Caco-2 (cell line): ENCODE measurements around the gene KCNIP4. TPM values are rescaled to one million over a fixed set of nuclear protein-coding genes. Genes with fewer than 3 reads are reported as not detected.

Experiments used
- BruUV-seq: library from RNA; stranded (reverse); fragments of 400-500 nt; replicated peaks from 2 replicates; lab custom pipeline; 2021; lab: Mats Ljungman, UMichigan
- CTCF ChIA-PET: fragments of 300-600 bp; sonication (Branson Sonifier 250); formaldehyde crosslinking; loops from one replicate; lab custom pipeline; 2022; ENCODE audit warnings: antibody characterized with exemption; lab: Charles Lee
- POLR2A ChIA-PET: fragments of 300-600 bp; sonication (Branson Sonifier 250); formaldehyde crosslinking; loops from one replicate; lab custom pipeline; 2022; ENCODE audit warnings: antibody characterized with exemption; lab: Charles Lee
- DNase-seq, 2 experiments: peaks; one replicate each; pipeline versions ENCODE4 v3.0.0 to v3.0.0-alpha.2; 2020 to 2022
- H3K27me3 ChIP-seq: replicated peaks from 2 replicates; pipeline ENCODE4 v1.6.0; 2011; ENCODE audit warnings: low read length; ENCODE audit not compliant: control insufficient read depth, insufficient read depth
- H3K36me3 ChIP-seq: 2 replicates; pipeline ENCODE4 v1.5.1; 2011; ENCODE audit warnings: low read length; ENCODE audit not compliant: control insufficient read depth, insufficient read depth
- H3K4me1 ChIP-seq: fragments of 250-450 bp; sonication (Bioruptor Pico); 2 replicates; pipeline ENCODE4 v1.5.1; 2020; ENCODE audit warnings: mild to moderate bottlenecking
- H3K4me3 ChIP-seq: 2 replicates; pipeline ENCODE4 v1.5.1; 2011; ENCODE audit warnings: low read depth, mild to moderate bottlenecking, control low read depth, low read length
- H3K9me3 ChIP-seq: fragments of 250-450 bp; sonication (Bioruptor Pico); 2 replicates; pipeline ENCODE4 v1.5.1; 2020; ENCODE audit warnings: mild to moderate bottlenecking, moderate library complexity
- H3K27ac Mint-ChIP-seq: one replicate; pipeline ENCODE4 v1.8.0; 2022; ENCODE audit warnings: mixed read lengths; ENCODE audit not compliant: unreplicated experiment
- H3K27me3 Mint-ChIP-seq: one replicate; pipeline ENCODE4 v1.8.0; 2022; ENCODE audit warnings: mixed read lengths; ENCODE audit not compliant: insufficient read depth, unreplicated experiment
- H3K36me3 Mint-ChIP-seq: one replicate; pipeline ENCODE4 v1.8.0; 2022; ENCODE audit warnings: mild to moderate bottlenecking, mixed read lengths; ENCODE audit not compliant: insufficient read depth, unreplicated experiment
- H3K4me1 Mint-ChIP-seq: one replicate; pipeline ENCODE4 v1.8.0; 2022; ENCODE audit warnings: low read depth, mixed read lengths; ENCODE audit not compliant: unreplicated experiment
- H3K4me3 Mint-ChIP-seq: one replicate; pipeline ENCODE4 v1.8.0; 2022; ENCODE audit warnings: mild to moderate bottlenecking, moderate library complexity, mixed read lengths; ENCODE audit not compliant: unreplicated experiment
- H3K9me3 Mint-ChIP-seq: one replicate; pipeline ENCODE4 v1.8.0; 2022; ENCODE audit warnings: mixed read lengths; ENCODE audit not compliant: unreplicated experiment
- intact Hi-C: fragments of 100-400 bp; cut with micrococcal nuclease; formaldehyde crosslinking; loops from one replicate; pipeline ENCODE4 v1.10.0; 2022; ENCODE audit not compliant: unreplicated experiment
- total RNA-seq: library from RNA; stranded (reverse); gene quantifications from 2 replicates; pipeline ENCODE4 v1.2.3, GENCODE V29; 2022
- TF ChIP-seq, protein P1 (sequence below), 2 experiments: fragments of 200-600 bp in 1 of 2; IDR thresholded peaks; 1 replicate in 1 of 2; 2 replicates in 1 of 2; pipeline versions ENCODE4 v1.5.1 to v1.8.0; 2011 to 2022; ENCODE audit warnings: antibody characterized with exemption in 1 of 2, control low read depth in 1 of 2, inconsistent platforms in 1 of 2, low read depth in 1 of 2, low read length in 1 of 2, mild to moderate bottlenecking in 1 of 2, moderate library complexity in 1 of 2; ENCODE audit not compliant: insufficient read depth in 1 of 2, severe bottlenecking in 1 of 2, unreplicated experiment in 1 of 2

The KCNIP4 gene
- total RNA-seq, 1 experiment from 2014 or later = not detected

DNA sequence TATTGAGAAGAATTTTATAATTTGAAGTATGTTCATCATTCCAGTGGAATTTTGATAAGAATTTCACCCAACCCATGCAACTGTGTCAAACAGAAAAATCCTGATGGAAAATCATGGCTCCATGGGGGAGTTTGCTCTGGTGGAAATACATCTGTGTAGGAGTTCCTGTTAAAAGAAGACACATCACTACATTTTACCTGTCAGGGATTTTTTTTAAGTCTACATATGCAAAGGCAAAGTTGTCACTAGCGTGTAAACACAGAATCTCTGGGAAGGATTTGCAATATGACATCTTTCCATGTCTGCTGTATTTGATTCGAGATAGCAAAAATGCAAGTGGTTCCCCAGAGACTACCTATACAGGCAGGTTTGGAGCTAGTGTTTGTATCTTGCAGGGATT, 581.0 kb downstream of the KCNIP4 start:
- Histone ChIP-seq H3K4me3 (no peak overlapping the region), H3K4me1 (no peaks in the 10 kb centered on the region), H3K36me3 (no peaks in the 10 kb centered on the region), H3K9me3 (no peaks in the 10 kb centered on the region), H3K27me3 (no peaks in the 10 kb centered on the region)
- ChIA-PET POLR2A (no interaction called here), CTCF (no interaction called here)
- TF ChIP-seq, protein P1, sequence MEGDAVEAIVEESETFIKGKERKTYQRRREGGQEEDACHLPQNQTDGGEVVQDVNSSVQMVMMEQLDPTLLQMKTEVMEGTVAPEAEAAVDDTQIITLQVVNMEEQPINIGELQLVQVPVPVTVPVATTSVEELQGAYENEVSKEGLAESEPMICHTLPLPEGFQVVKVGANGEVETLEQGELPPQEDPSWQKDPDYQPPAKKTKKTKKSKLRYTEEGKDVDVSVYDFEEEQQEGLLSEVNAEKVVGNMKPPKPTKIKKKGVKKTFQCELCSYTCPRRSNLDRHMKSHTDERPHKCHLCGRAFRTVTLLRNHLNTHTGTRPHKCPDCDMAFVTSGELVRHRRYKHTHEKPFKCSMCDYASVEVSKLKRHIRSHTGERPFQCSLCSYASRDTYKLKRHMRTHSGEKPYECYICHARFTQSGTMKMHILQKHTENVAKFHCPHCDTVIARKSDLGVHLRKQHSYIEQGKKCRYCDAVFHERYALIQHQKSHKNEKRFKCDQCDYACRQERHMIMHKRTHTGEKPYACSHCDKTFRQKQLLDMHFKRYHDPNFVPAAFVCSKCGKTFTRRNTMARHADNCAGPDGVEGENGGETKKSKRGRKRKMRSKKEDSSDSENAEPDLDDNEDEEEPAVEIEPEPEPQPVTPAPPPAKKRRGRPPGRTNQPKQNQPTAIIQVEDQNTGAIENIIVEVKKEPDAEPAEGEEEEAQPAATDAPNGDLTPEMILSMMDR (IDR thresholded peaks at IDR 0.05; ENCODE audit: insufficient read depth in 1 of 2, low read depth in 1 of 2, low read length in 1 of 2, severe bottlenecking in 1 of 2, unreplicated experiment in 1 of 2) = no peak
- Mint-ChIP-seq H3K27ac (no peak overlapping the region), H3K27me3 (peaks cover 2% of the 10 kb centered on the region), H3K9me3 (no peaks in the 10 kb centered on the region), H3K4me1 (no peaks in the 10 kb centered on the region), H3K4me3 (no peak overlapping the region), H3K36me3 (no peaks in the 10 kb centered on the region)
- BruUV-seq = no TSS peak
- DNase-seq = no peak
- intact Hi-C loops = no loop called here

DNA sequence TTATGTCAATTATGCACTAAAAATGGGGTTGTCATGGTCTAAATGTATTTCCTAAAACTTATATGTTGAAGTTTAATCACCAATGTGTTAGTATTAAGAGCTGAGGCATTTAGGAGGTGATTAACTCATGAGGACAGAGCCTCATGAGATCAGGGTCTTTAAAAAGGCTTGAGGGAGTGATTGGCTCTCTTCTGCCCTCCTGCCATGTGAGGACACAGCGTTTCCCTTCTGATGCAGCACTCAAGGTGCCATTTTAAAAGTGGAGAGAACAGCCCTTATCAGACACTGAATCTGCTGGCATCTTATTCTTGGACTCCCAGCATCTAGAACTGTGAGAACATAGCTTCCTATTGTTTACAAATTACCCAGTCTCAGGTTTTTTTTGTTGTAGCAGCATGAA, 581.7 kb downstream of the KCNIP4 start:
- Mint-ChIP-seq H3K4me3 (no peak overlapping the region), H3K9me3 (no peaks in the 10 kb centered on the region), H3K27me3 (peaks cover 2% of the 10 kb centered on the region), H3K4me1 (no peaks in the 10 kb centered on the region), H3K36me3 (no peaks in the 10 kb centered on the region), H3K27ac (no peak overlapping the region)
- Histone ChIP-seq H3K4me3 (no peak overlapping the region), H3K9me3 (no peaks in the 10 kb centered on the region), H3K36me3 (no peaks in the 10 kb centered on the region), H3K27me3 (no peaks in the 10 kb centered on the region), H3K4me1 (no peaks in the 10 kb centered on the region)
- no peak for DNase-seq
- intact Hi-C loops = no loop called here
- CTCF ChIA-PET = no interaction called here
- POLR2A ChIA-PET = no interaction called here
- BruUV-seq = no TSS peak
- TF ChIP-seq, protein P1 (IDR thresholded peaks at IDR 0.05; ENCODE audit: insufficient read depth in 1 of 2, low read depth in 1 of 2, low read length in 1 of 2, severe bottlenecking in 1 of 2, unreplicated experiment in 1 of 2) = no peak

DNA sequence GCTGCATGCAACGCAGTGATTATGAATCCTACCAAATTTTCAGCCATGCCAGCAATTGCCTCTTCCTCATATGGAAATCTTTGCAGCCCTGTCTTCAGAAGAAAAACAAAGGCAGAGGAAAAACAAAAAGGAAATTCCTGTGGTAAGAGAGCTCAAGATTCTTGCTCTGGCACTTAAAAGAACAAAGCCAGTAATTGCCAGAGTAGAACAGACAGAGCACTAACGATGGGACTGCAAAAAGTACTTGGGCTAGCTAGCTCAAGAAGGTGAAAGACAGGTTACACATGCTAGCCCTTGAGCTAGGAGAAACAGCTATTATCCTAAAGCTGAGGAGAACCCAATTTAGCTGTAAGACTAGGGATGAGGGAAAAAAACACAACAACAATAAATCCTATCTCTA, 582.3 kb downstream of the KCNIP4 start:
- H3K27me3 Mint-ChIP-seq = peaks cover 2% of the 10 kb centered on the region
- no peaks in the 10 kb centered on the region for H3K36me3 Mint-ChIP-seq
- DNase-seq = no peak
- Histone ChIP-seq H3K4me1 (no peaks in the 10 kb centered on the region), H3K36me3 (no peaks in the 10 kb centered on the region), H3K9me3 (no peaks in the 10 kb centered on the region), H3K27me3 (no peaks in the 10 kb centered on the region), H3K4me3 (no peak overlapping the region)
- no peaks in the 10 kb centered on the region for H3K9me3 Mint-ChIP-seq
- no peaks in the 10 kb centered on the region for H3K4me1 Mint-ChIP-seq
- ChIA-PET CTCF (no interaction called here), POLR2A (no interaction called here)
- TF ChIP-seq, protein P1 (IDR thresholded peaks at IDR 0.05; ENCODE audit: insufficient read depth in 1 of 2, low read depth in 1 of 2, low read length in 1 of 2, severe bottlenecking in 1 of 2, unreplicated experiment in 1 of 2) = no peak
- H3K4me3 Mint-ChIP-seq = no peak overlapping the region
- H3K27ac Mint-ChIP-seq = no peak overlapping the region
- BruUV-seq = no TSS peak
- intact Hi-C loops = no loop called here
